BJ (cell line): Measurements from ENCODE around the gene CFTR. TPM values are rescaled to one million over a fixed set of nuclear protein-coding genes. Genes with fewer than 3 reads are reported as not detected.

ENCODE experiments used
- CTCF ChIA-PET: fragments of 350-600 bp; formaldehyde crosslinking; extraction: SDS; loops from one replicate; lab custom pipeline; 2021; ENCODE audit warnings: antibody characterized with exemption, inconsistent platforms; lab: Yijun Ruan, JAX
- POLR2A ChIA-PET: fragments of 300-600 bp; sonication (Branson Sonifier 250); formaldehyde crosslinking; extraction: SDS; loops from one replicate; lab custom pipeline; 2021; ENCODE audit warnings: antibody characterized with exemption; lab: Charles Lee
- DNase-seq: peaks from one replicate; pipeline ENCODE4 v3.0.0-alpha.2; 2011; ENCODE audit warnings: low read depth
- H3K27me3 ChIP-seq: 2 replicates; pipeline ENCODE4 v1.6.0; 2011; ENCODE audit warnings: low read length; ENCODE audit not compliant: control insufficient read depth, insufficient read depth
- H3K36me3 ChIP-seq: 2 replicates; pipeline ENCODE4 v1.5.1; 2011; ENCODE audit warnings: low read length; ENCODE audit not compliant: control insufficient read depth, insufficient read depth
- H3K4me3 ChIP-seq: 2 replicates; pipeline ENCODE4 v1.5.1; 2011; ENCODE audit warnings: low read depth, mild to moderate bottlenecking, control low read depth, low read length
- polyA plus RNA-seq: library from polyadenylated mRNA; depleted of rRNA; stranded (reverse); fragments of >200 nt; gene quantifications from 2 replicates; pipeline ENCODE4 v1.2.3, GENCODE V29; 2011
- TF ChIP-seq, protein P1 (sequence below): IDR thresholded peaks from 2 replicates; pipeline ENCODE4 v1.5.1; 2011; ENCODE audit warnings: low read depth, mild to moderate bottlenecking, control low read depth, inconsistent platforms, low read length, moderate library complexity; ENCODE audit not compliant: insufficient read depth

The CFTR gene
- polyA plus RNA-seq, 1 experiment, result not detected

DNA sequence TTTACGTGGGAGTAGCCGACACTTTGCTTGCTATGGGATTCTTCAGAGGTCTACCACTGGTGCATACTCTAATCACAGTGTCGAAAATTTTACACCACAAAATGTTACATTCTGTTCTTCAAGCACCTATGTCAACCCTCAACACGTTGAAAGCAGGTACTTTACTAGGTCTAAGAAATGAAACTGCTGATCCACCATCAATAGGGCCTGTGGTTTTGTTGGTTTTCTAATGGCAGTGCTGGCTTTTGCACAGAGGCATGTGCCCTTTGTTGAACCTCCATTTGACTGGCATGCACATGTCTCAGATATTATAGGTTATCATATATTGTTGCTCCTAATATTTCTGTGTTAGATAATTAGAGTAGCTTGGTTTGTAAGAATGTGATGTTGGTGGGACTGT is 123.8 kb downstream of the CFTR start:
- TF ChIP-seq, protein P1, sequence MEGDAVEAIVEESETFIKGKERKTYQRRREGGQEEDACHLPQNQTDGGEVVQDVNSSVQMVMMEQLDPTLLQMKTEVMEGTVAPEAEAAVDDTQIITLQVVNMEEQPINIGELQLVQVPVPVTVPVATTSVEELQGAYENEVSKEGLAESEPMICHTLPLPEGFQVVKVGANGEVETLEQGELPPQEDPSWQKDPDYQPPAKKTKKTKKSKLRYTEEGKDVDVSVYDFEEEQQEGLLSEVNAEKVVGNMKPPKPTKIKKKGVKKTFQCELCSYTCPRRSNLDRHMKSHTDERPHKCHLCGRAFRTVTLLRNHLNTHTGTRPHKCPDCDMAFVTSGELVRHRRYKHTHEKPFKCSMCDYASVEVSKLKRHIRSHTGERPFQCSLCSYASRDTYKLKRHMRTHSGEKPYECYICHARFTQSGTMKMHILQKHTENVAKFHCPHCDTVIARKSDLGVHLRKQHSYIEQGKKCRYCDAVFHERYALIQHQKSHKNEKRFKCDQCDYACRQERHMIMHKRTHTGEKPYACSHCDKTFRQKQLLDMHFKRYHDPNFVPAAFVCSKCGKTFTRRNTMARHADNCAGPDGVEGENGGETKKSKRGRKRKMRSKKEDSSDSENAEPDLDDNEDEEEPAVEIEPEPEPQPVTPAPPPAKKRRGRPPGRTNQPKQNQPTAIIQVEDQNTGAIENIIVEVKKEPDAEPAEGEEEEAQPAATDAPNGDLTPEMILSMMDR, result no peak
- CTCF ChIA-PET, result no interaction called here
- H3K27me3 ChIP-seq, result no peaks in the 10 kb centered on the region
- DNase-seq, result no peak
- POLR2A ChIA-PET, result no interaction called here
- H3K4me3 ChIP-seq, result no peak overlapping the region
- H3K36me3 ChIP-seq, result no peaks in the 10 kb centered on the region

DNA sequence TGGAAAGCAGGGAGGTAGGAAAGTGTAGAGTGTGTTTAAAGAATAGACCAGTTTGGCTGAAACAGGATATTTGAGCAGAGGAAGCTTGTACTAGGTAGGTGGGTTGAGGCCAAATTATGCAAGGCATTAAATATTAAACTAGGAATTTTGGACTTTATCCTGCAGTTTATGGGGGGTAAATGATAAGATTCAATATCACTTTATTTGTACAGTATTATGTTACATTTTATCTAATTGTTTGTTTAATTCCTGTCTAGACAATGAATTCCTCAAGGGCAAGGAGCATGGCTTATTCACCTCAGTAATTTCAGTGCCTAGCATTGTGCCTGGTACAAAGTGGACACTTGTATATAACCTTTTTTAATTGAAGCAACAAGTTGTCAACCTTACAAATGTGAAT is 125.9 kb downstream of the CFTR start:
- Histone ChIP-seq H3K36me3 (no peaks in the 10 kb centered on the region), H3K27me3 (no peaks in the 10 kb centered on the region), H3K4me3 (no peak overlapping the region)
- ChIA-PET POLR2A (no interaction called here), CTCF (no interaction called here)
- TF ChIP-seq, protein P1, result no peak
- no peak for DNase-seq

DNA sequence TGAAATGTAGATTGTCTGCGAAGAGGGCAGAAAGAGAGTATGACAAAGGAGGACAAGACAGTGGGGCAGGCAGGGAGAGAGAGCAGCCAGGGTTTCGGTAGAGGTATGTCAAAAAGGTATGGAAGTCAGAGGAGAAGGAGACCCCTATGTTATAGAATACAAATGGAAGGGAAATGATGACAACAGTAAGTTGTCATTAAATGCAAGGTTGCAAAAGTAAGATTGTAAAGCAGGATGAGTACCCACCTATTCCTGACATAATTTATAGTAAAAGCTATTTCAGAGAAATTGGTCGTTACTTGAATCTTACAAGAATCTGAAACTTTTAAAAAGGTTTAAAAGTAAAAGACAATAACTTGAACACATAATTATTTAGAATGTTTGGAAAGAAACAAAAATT is 126.3 kb downstream of the CFTR start:
- ChIA-PET POLR2A (no interaction called here), CTCF (no interaction called here)
- Histone ChIP-seq H3K4me3 (no peak overlapping the region), H3K36me3 (no peaks in the 10 kb centered on the region), H3K27me3 (no peaks in the 10 kb centered on the region)
- TF ChIP-seq, protein P1, result no peak
- no peak for DNase-seq

DNA sequence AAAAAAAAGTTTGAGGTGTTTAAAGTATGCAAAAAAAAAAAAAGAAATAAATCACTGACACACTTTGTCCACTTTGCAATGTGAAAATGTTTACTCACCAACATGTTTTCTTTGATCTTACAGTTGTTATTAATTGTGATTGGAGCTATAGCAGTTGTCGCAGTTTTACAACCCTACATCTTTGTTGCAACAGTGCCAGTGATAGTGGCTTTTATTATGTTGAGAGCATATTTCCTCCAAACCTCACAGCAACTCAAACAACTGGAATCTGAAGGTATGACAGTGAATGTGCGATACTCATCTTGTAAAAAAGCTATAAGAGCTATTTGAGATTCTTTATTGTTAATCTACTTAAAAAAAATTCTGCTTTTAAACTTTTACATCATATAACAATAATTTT is 130.6 kb downstream of the CFTR start:
- no peak for DNase-seq
- ChIA-PET POLR2A (no interaction called here), CTCF (no interaction called here)

DNA sequence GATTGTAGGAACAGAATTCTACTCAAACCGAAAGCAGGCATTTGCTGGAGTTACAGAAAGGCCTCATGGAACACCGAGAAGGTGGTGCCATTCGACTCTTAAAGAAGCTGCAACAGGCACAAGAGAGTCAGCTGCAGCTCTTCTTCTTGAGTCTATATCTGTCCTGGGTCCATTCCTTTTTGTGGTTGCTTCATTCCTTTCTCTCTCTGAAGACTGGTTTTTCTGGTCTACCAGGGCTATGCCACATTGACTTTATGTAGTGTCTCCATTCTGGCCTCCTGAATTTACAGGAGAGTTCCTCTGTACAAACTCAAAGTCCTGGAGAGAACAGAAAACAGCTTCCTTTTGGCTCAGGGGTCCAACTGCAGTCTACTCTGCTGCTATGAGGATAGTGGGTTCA is 132.8 kb downstream of the CFTR start:
- H3K4me3 ChIP-seq, result no peak overlapping the region
- TF ChIP-seq, protein P1, result no peak
- DNase-seq, result no peak
- no peaks in the 10 kb centered on the region; the same call in 1 of the 2 replicates for H3K27me3 ChIP-seq
- ChIA-PET POLR2A (no interaction called here), CTCF (no interaction called here)
- no peaks in the 10 kb centered on the region for H3K36me3 ChIP-seq

More for the DNA sequence above, 130.6 kb downstream of the CFTR start:
- Histone ChIP-seq H3K4me3 (no peak overlapping the region), H3K36me3 (no peaks in the 10 kb centered on the region), H3K27me3 (no peaks in the 10 kb centered on the region; the same call in 1 of the 2 replicates)
- TF ChIP-seq, protein P1, result no peak
